Prostate gland (tissue), 2 donors: ENCODE results near the gene MDFIC.

Experiments
- POLR2A ChIP-seq: fragments of 450-650 bp; IDR thresholded peaks from one replicate; pipeline ENCODE4 v1.6.1; 2016; ENCODE audit warnings: antibody characterized with exemption, mild to moderate bottlenecking
- POLR2AphosphoS5 ChIP-seq: sonication (generic); formaldehyde crosslinking; IDR thresholded peaks from one replicate; pipeline ENCODE4 v1.6.1; 2017; ENCODE audit warnings: antibody characterized with exemption
- TF ChIP-seq, protein P1 (sequence below), 4 experiments: fragments of 200-600 bp in 2 of 4; fragments of 450-650 bp in 2 of 4; sonication (generic) in 2 of 4; IDR thresholded peaks; 1 replicate in 3 of 4; 2 replicates in 1 of 4; pipeline ENCODE4 v1.5.1; 2016 to 2019; ENCODE audit warnings: antibody characterized with exemption in 4 of 4, mild to moderate bottlenecking in 2 of 4, moderate library complexity in 2 of 4

DNA sequence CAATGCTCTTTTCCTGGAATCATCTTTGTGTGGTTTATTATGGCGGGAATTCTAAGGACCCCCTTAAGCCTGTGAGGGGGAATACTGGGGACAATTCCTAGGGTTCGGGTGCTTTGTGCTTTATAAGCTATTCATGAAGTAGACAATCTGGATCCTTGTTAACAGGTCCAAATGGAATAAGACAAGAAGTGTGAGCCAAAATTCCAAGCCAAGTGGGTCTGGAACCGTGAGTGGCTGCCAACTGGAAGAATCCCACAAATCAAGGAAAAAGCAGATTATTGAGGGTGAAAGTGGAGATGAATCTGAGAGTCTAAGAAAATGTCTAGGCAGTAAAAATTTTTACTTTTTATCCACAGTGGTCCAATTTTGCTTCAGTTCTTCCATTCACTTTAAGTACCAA is 136.8 kb downstream of the MDFIC start:
- TF ChIP-seq, protein P1, sequence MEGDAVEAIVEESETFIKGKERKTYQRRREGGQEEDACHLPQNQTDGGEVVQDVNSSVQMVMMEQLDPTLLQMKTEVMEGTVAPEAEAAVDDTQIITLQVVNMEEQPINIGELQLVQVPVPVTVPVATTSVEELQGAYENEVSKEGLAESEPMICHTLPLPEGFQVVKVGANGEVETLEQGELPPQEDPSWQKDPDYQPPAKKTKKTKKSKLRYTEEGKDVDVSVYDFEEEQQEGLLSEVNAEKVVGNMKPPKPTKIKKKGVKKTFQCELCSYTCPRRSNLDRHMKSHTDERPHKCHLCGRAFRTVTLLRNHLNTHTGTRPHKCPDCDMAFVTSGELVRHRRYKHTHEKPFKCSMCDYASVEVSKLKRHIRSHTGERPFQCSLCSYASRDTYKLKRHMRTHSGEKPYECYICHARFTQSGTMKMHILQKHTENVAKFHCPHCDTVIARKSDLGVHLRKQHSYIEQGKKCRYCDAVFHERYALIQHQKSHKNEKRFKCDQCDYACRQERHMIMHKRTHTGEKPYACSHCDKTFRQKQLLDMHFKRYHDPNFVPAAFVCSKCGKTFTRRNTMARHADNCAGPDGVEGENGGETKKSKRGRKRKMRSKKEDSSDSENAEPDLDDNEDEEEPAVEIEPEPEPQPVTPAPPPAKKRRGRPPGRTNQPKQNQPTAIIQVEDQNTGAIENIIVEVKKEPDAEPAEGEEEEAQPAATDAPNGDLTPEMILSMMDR (IDR thresholded peaks at IDR 0.05) = no peak
- TF ChIP-seq POLR2A (no peak), POLR2AphosphoS5 (no peak)
